ENCODE results near the gene ATG2A. TPM values are rescaled to one million over a fixed set of nuclear protein-coding genes. Genes with fewer than 3 reads are reported as not detected.
A peak's percentile ranks its signal among the peaks of the same experiment; 100 is the strongest.

ATG2A gene
- total and polyA plus RNA-seq, 9 of the 15 experiments (the other 6 are each of a cell fraction or from before 2014, with no cell fraction given) = 0.25 to 45.9 (median 5.2) TPM

DNA sequence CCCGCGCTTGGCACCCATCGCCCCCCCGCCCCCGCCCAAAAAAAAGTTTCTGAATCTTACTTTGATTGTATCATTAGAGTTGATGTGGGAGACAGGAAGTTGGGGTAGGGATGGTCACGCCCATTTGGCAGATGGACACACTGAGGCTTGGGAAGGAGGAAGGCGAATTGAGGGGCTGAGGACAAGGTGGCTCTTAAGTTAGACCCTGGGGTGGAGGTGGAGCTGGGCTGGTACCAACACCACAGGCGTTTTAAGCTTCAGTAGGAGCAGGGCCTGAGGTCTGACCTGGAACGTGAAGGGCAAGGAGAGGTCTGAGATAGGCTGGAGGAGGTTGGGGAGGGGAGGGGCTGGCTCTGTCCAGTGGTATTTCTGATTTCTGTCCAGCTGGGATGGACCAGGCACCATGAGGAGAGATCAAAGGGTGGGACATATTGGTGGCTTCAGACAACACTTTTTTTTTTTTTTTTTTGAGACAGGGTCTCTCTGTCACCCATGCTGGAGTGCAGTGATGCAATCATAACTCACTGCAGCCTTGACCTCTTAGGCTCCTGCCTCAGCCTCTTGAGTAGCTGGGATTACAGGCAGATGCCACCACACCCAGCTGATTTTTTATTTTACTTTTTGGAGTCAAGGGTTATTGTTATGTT lies 71.8 kb downstream of the ATG2A start (continued):
- TF ChIP-seq, protein P1, sequence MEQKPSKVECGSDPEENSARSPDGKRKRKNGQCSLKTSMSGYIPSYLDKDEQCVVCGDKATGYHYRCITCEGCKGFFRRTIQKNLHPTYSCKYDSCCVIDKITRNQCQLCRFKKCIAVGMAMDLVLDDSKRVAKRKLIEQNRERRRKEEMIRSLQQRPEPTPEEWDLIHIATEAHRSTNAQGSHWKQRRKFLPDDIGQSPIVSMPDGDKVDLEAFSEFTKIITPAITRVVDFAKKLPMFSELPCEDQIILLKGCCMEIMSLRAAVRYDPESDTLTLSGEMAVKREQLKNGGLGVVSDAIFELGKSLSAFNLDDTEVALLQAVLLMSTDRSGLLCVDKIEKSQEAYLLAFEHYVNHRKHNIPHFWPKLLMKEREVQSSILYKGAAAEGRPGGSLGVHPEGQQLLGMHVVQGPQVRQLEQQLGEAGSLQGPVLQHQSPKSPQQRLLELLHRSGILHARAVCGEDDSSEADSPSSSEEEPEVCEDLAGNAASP (IDR thresholded peaks at IDR 0.05) = no peak
- TF ChIP-seq SMARCA4 (IDR thresholded peaks at IDR 0.05) (0 out of 2 replicates have a peak, but pooled peaks have one; percentile 14), ZNF589 (CRISPR knock-in tag; IDR thresholded peaks at IDR 0.05; ENCODE audit: low read depth) (no peak), CCNT2 (IDR thresholded peaks at IDR 0.05; ENCODE audit: borderline replicate concordance, extremely low read depth, insufficient read length, low read depth, low read length) (no peak), EP400 (IDR thresholded peaks at IDR 0.05) (no peak), CC2D1A (IDR thresholded peaks at IDR 0.05) (peak; percentile 73; the same call in 1 of the 2 replicates), TCF7 (IDR thresholded peaks at IDR 0.05; ENCODE audit: borderline replicate concordance) (no peak), ETV6 (IDR thresholded peaks at IDR 0.05; ENCODE audit: borderline replicate concordance in 1 of 2, low read depth in 2 of 2, low read length in 1 of 2) (no peak), ETV6 (CRISPR knock-in tag; IDR thresholded peaks at IDR 0.05; ENCODE audit: borderline replicate concordance) (no peak), PTBP1 (IDR thresholded peaks at IDR 0.05; ENCODE audit: low read depth, low read length) (peak; percentile 86), C11orf30 (IDR thresholded peaks at IDR 0.05; ENCODE audit: low read depth) (no peak), RFX1 (IDR thresholded peaks at IDR 0.05) (no peak), PTRF (tag; IDR thresholded peaks at IDR 0.05) (no peak), CREB1 (IDR thresholded peaks at IDR 0.05) (no peak; the same call in 1 of the 2 replicates), CREB1 (CRISPR knock-in tag; IDR thresholded peaks at IDR 0.05) (no peak), RBM14 (IDR thresholded peaks at IDR 0.05; ENCODE audit: borderline replicate concordance, insufficient read depth, low read depth, low read length) (no peak), TBL1XR1 (IDR thresholded peaks at IDR 0.05; ENCODE audit: low read length in 2 of 2) (no peak)
- TF ChIP-seq, protein P2, sequence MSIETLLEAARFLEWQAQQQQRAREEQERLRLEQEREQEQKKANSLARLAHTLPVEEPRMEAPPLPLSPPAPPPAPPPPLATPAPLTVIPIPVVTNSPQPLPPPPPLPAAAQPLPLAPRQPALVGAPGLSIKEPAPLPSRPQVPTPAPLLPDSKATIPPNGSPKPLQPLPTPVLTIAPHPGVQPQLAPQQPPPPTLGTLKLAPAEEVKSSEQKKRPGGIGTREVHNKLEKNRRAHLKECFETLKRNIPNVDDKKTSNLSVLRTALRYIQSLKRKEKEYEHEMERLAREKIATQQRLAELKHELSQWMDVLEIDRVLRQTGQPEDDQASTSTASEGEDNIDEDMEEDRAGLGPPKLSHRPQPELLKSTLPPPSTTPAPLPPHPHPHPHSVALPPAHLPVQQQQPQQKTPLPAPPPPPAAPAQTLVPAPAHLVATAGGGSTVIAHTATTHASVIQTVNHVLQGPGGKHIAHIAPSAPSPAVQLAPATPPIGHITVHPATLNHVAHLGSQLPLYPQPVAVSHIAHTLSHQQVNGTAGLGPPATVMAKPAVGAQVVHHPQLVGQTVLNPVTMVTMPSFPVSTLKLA (conservative IDR thresholded peaks at IDR 0.05) = no peak
- TF ChIP-seq, protein P3, sequence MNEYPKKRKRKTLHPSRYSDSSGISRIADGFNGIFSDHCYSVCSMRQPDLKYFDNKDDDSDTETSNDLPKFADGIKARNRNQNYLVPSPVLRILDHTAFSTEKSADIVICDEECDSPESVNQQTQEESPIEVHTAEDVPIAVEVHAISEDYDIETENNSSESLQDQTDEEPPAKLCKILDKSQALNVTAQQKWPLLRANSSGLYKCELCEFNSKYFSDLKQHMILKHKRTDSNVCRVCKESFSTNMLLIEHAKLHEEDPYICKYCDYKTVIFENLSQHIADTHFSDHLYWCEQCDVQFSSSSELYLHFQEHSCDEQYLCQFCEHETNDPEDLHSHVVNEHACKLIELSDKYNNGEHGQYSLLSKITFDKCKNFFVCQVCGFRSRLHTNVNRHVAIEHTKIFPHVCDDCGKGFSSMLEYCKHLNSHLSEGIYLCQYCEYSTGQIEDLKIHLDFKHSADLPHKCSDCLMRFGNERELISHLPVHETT (CRISPR knock-in tag; conservative IDR thresholded peaks at IDR 0.05 in 1 of 2, IDR thresholded peaks at IDR 0.05 in 1 of 2) = no peak
- TF ChIP-seq, protein P4, sequence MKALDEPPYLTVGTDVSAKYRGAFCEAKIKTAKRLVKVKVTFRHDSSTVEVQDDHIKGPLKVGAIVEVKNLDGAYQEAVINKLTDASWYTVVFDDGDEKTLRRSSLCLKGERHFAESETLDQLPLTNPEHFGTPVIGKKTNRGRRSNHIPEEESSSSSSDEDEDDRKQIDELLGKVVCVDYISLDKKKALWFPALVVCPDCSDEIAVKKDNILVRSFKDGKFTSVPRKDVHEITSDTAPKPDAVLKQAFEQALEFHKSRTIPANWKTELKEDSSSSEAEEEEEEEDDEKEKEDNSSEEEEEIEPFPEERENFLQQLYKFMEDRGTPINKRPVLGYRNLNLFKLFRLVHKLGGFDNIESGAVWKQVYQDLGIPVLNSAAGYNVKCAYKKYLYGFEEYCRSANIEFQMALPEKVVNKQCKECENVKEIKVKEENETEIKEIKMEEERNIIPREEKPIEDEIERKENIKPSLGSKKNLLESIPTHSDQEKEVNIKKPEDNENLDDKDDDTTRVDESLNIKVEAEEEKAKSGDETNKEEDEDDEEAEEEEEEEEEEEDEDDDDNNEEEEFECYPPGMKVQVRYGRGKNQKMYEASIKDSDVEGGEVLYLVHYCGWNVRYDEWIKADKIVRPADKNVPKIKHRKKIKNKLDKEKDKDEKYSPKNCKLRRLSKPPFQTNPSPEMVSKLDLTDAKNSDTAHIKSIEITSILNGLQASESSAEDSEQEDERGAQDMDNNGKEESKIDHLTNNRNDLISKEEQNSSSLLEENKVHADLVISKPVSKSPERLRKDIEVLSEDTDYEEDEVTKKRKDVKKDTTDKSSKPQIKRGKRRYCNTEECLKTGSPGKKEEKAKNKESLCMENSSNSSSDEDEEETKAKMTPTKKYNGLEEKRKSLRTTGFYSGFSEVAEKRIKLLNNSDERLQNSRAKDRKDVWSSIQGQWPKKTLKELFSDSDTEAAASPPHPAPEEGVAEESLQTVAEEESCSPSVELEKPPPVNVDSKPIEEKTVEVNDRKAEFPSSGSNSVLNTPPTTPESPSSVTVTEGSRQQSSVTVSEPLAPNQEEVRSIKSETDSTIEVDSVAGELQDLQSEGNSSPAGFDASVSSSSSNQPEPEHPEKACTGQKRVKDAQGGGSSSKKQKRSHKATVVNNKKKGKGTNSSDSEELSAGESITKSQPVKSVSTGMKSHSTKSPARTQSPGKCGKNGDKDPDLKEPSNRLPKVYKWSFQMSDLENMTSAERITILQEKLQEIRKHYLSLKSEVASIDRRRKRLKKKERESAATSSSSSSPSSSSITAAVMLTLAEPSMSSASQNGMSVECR (CRISPR knock-in tag; IDR thresholded peaks at IDR 0.05) = no peak

Data from K562 (cell line).